Upper lobe of left lung (tissue), 4 donors: ENCODE results near the gene BSN.

ENCODE experiments used
- CTCF ChIP-seq, 6 experiments: fragments of 450-650 bp in 4 of 6; fragments of 200-600 bp in 2 of 6; sonication (generic) in 2 of 6; IDR thresholded peaks; one replicate each; pipeline ENCODE4 v1.5.1; 2016 to 2019; ENCODE audit warnings: antibody characterized with exemption in 6 of 6
- POLR2AphosphoS5 ChIP-seq, 2 donors: sonication (generic); formaldehyde crosslinking; IDR thresholded peaks; one replicate each; pipeline ENCODE4 v1.5.1; 2017; ENCODE audit warnings: antibody characterized with exemption in 2 of 2

DNA sequence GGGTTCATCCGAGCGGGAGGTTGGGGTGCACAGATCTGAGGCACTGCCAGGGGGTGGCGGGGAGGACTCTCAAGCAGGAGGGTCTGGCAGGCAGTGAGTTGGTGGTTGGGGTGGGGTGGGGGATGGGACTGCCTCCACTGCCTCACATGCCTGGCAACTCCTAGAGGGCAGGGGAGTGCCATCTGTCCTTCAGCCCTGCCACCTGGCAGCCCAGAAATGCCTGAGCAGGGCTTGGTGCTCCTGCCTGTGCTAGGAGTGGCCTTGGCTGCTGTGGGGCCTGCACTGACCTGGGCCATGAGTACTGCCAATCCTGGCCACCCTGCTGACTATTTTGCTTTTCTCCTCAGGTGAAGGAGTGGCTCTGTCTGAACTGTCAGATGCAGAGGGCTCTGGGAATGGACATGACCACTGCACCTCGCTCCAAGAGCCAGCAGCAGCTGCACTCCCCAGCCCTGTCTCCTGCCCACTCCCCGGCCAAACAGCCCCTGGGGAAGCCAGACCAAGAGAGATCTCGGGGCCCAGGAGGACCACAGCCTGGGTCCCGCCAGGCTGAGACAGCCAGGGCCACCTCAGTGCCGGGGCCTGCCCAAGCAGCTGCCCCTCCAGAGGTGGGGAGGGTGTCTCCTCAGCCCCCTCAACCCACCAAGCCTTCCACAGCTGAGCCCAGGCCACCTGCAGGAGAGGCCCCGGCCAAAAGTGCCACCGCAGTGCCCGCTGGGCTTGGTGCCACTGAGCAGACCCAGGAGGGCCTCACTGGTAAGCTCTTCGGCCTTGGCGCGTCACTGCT is 87.8 kb downstream of the BSN start:
- no peak for TF ChIP-seq CTCF (IDR thresholded peaks at IDR 0.05)
- no peak for TF ChIP-seq POLR2AphosphoS5 (IDR thresholded peaks at IDR 0.05)
